Loucy (cell line): Measurements from ENCODE around the gene SMG9.
A peak's percentile ranks its signal among the peaks of the same experiment; 100 is the strongest.

Source experiments
- H2AFZ ChIP-seq: fragments of 200-600 bp; sonication (generic); 2 replicates; pipeline ENCODE4 v1.6.0; 2016; ENCODE audit warnings: antibody characterized with exemption, mild to moderate bottlenecking, low read length, moderate library complexity
- H3F3A ChIP-seq: fragments of 200-600 bp; 2 replicates; pipeline ENCODE4 v1.6.0; 2016; ENCODE audit warnings: antibody characterized with exemption, low read depth, mild to moderate bottlenecking
- H3K27me3 ChIP-seq: fragments of 200-600 bp; sonication (generic); 2 replicates; pipeline ENCODE4 v1.6.1; 2014; ENCODE audit warnings: low read length, mild to moderate bottlenecking; ENCODE audit not compliant: insufficient read depth, poor library complexity, severe bottlenecking
- H3K36me3 ChIP-seq: fragments of 200-600 bp; sonication (generic); 2 replicates; pipeline ENCODE4 v1.6.1; 2016; ENCODE audit warnings: low read length; ENCODE audit not compliant: insufficient read depth
- H3K4me1 ChIP-seq: fragments of 200-600 bp; sonication (generic); 2 replicates; pipeline ENCODE4 v1.5.1; 2014; ENCODE audit warnings: low read length, mild to moderate bottlenecking; ENCODE audit not compliant: insufficient read depth, poor library complexity, severe bottlenecking
- H3K4me2 ChIP-seq: fragments of 200-600 bp; sonication (generic); 2 replicates; pipeline ENCODE4 v1.6.0; 2014; ENCODE audit warnings: antibody characterized with exemption, low read length, low read depth, mild to moderate bottlenecking; ENCODE audit not compliant: poor library complexity, severe bottlenecking
- H3K4me3 ChIP-seq: fragments of 200-600 bp; sonication (generic); 2 replicates; pipeline ENCODE4 v1.5.1; 2014; ENCODE audit warnings: low read length, mild to moderate bottlenecking, mixed read lengths; ENCODE audit not compliant: poor library complexity, severe bottlenecking
- H3K79me2 ChIP-seq: fragments of 200-600 bp; sonication (generic); 2 replicates; pipeline ENCODE4 v1.6.1; 2014; ENCODE audit warnings: low read length; ENCODE audit not compliant: insufficient read depth
- H3K9ac ChIP-seq: fragments of 200-600 bp; sonication (generic); 2 replicates; pipeline ENCODE4 v1.6.0; 2014; ENCODE audit warnings: mild to moderate bottlenecking, low read depth, low read length, moderate library complexity; ENCODE audit not compliant: poor library complexity, severe bottlenecking
- H3K9me2 ChIP-seq: fragments of 200-600 bp; sonication (generic); replicated peaks from 2 replicates; pipeline ENCODE4 v1.6.1; 2016; ENCODE audit warnings: low read depth, low read length, mixed read lengths
- H3K9me3 ChIP-seq: fragments of 200-600 bp; sonication (generic); 2 replicates; pipeline ENCODE4 v1.6.1; 2014; ENCODE audit warnings: mild to moderate bottlenecking, antibody characterized with exemption, low read length, low read depth; ENCODE audit not compliant: insufficient read depth
- H4K20me1 ChIP-seq: fragments of 200-600 bp; sonication (generic); 2 replicates; pipeline ENCODE4 v1.6.0; 2014; ENCODE audit warnings: antibody characterized with exemption, low read length, mild to moderate bottlenecking; ENCODE audit not compliant: insufficient read depth, poor library complexity, severe bottlenecking
- EZH2phosphoT487 ChIP-seq: fragments of 200-600 bp; IDR thresholded peaks from 2 replicates; pipeline ENCODE4 v1.6.1; 2018; ENCODE audit warnings: antibody characterized with exemption, mild to moderate bottlenecking, moderate library complexity, borderline replicate concordance
- TF ChIP-seq, protein P1 (sequence below): fragments of 200-600 bp; sonication (generic); conservative IDR thresholded peaks from 2 replicates; pipeline ENCODE4 v1.5.1; 2014; ENCODE audit warnings: mild to moderate bottlenecking, antibody characterized with exemption, low read length

The SMG9 gene

DNA sequence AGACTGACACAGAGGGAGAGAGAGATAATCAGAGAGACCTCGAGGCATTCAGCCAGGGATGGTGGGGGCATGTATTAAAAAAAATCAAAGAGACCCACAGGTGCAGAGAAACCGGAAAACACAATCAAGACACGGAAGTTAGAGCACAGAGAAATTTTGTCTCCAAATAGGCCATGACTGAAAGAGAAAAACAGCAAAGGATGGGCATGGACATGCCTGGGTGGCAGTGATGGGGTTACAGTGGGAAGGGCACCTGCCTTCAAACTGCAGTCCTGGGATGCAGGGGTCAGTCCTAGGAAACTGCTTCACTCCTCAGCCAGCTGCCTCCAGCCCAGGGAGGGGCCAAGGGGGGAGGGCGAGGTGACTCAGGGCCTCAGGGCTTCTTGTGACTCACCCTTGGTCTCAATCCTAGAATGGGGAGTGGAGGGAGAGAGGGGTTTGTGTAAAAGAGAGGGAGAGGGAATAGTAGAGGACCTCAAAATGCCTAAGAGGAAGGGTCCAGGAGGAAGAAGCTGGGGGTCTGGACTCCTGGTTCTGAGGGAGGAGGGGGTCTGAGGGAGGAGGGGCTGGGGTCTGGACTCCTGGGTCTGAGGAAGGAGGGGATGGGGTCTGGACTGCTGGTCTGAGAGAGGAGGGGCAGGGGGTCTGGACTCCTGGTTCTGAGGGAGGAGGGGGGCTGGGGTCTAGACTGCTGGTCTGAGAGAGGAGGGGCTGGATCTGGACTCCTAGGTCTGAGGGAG lies 29.6 kb upstream of the SMG9 start:
- Histone ChIP-seq H3K27me3 (no peaks in the 10 kb centered on the region), H3K4me2 (peak overlapping the region; percentile 52), H3K9me3 (no peaks in the 10 kb centered on the region), H3K9ac (peak overlapping the region; percentile 50), H3K79me2 (peaks cover 11% of the 10 kb centered on the region; the same call in 1 of the 2 replicates), H3F3A (no peaks in the 10 kb centered on the region), H3K36me3 (no peaks in the 10 kb centered on the region), H3K4me3 (peak overlapping the region; percentile 20), H2AFZ (peak overlapping the region; percentile 32), H3K9me2 (no peaks in the 10 kb centered on the region), H3K4me1 (peaks cover 37% of the 10 kb centered on the region), H4K20me1 (no peaks in the 10 kb centered on the region)
- TF ChIP-seq, protein P1, sequence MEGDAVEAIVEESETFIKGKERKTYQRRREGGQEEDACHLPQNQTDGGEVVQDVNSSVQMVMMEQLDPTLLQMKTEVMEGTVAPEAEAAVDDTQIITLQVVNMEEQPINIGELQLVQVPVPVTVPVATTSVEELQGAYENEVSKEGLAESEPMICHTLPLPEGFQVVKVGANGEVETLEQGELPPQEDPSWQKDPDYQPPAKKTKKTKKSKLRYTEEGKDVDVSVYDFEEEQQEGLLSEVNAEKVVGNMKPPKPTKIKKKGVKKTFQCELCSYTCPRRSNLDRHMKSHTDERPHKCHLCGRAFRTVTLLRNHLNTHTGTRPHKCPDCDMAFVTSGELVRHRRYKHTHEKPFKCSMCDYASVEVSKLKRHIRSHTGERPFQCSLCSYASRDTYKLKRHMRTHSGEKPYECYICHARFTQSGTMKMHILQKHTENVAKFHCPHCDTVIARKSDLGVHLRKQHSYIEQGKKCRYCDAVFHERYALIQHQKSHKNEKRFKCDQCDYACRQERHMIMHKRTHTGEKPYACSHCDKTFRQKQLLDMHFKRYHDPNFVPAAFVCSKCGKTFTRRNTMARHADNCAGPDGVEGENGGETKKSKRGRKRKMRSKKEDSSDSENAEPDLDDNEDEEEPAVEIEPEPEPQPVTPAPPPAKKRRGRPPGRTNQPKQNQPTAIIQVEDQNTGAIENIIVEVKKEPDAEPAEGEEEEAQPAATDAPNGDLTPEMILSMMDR, result no peak
- no peak for TF ChIP-seq EZH2phosphoT487

DNA sequence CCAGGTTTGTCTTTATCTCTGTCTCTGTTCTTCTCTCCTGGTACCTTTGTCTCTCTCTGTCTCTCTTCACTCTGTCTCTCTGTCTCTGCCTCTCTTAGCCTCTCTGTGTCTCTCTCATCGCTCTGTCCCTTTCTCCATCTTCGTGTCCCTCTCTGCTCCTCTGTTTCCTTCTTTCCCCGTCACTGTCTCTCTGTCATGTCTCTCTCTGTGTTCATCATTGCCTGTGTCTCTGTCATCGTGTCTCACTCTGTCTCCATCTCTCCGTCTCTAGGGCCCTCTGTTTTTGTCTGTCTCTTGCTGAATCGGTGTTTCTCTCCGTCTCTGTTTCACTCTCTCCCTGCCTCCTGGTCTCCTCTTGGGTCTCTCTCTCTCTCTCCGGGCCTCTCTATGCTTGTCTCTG lies 28.9 kb upstream of the SMG9 start:
- TF ChIP-seq EZH2phosphoT487, result no peak
- TF ChIP-seq, protein P1, result no peak
- H3K9me2 ChIP-seq, result no peaks in the 10 kb centered on the region
- H3K79me2 ChIP-seq, result peaks cover 19% of the 10 kb centered on the region; the same call in 1 of the 2 replicates
- H3K9ac ChIP-seq, result peak overlapping the region; percentile 50
- no peaks in the 10 kb centered on the region for H3K27me3 ChIP-seq
- H3F3A ChIP-seq, result no peaks in the 10 kb centered on the region
- H4K20me1 ChIP-seq, result no peaks in the 10 kb centered on the region
- H3K36me3 ChIP-seq, result no peaks in the 10 kb centered on the region
- peak overlapping the region; percentile 52 for H3K4me2 ChIP-seq
- no peak overlapping the region for H2AFZ ChIP-seq
- H3K9me3 ChIP-seq, result no peaks in the 10 kb centered on the region
- no peak overlapping the region for H3K4me3 ChIP-seq
- H3K4me1 ChIP-seq, result peaks cover 44% of the 10 kb centered on the region

DNA sequence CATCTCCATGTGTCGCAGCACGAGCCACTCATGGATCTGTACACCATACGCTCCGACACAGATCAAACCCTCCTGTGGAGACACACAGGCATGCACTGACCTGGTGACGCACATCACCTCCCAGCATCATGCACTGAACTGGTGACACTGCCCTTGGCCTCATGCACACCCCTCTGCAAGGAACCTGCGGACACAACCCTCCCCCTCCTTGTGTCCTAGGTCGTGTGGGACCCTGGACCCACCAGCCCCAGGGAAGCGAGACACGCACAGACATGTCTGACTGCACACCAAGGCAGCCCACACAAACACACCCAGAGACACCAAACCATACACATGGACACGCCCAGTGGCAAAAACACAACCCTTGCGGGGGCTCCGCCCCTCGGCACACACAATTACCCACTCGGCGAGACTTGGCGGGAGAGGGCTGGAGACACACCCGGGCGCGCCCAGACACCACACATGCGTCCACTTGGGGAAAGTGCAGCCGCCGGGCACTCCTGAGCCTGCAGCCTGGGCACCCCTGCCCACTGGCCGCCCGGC lies 28.0 kb upstream of the SMG9 start:
- Histone ChIP-seq H4K20me1 (no peaks in the 10 kb centered on the region), H3K79me2 (peaks cover 22% of the 10 kb centered on the region; the same call in 1 of the 2 replicates), H3K36me3 (no peaks in the 10 kb centered on the region), H3K9me3 (no peaks in the 10 kb centered on the region), H3K4me1 (peaks cover 51% of the 10 kb centered on the region), H3K9ac (peak overlapping the region; percentile 8), H3K4me2 (no peak overlapping the region), H2AFZ (no peak overlapping the region), H3K27me3 (no peaks in the 10 kb centered on the region), H3F3A (no peaks in the 10 kb centered on the region), H3K9me2 (no peaks in the 10 kb centered on the region), H3K4me3 (no peak overlapping the region)
- TF ChIP-seq, protein P1, result no peak
- no peak for TF ChIP-seq EZH2phosphoT487
